HG02678 (cell line): ENCODE data around the gene RANBP9.

Experiments used
- ATAC-seq: cut with Tn5 transposase; IDR thresholded peaks from one replicate; pipeline ENCODE4 v1.9.1; 2021; ENCODE audit warnings: mild to moderate bottlenecking, moderate library complexity; ENCODE audit not compliant: unreplicated experiment

RANBP9 gene

DNA sequence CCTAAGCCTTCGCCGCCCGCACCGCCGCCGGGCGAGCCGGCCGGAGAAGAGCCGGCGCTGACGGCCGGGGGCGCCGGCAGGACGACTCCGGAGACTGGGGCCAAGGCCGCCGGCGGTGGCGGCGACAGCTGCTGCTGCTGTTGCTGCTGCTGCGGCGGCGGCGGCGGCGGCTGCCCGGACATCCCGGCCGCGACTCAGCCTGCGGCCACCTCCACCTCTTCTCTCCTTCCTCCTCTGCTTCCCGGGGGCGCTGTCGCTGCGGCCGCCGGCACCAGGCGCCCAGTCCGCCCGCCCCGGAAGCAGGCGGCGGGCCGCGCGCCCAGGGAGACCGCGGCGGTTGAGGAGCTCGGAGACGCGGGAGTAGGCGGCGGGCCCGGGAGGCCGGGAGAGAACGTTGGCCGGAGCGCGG is 307 bp downstream of the RANBP9 start:
- ATAC-seq, result peak; percentile 55

DNA sequence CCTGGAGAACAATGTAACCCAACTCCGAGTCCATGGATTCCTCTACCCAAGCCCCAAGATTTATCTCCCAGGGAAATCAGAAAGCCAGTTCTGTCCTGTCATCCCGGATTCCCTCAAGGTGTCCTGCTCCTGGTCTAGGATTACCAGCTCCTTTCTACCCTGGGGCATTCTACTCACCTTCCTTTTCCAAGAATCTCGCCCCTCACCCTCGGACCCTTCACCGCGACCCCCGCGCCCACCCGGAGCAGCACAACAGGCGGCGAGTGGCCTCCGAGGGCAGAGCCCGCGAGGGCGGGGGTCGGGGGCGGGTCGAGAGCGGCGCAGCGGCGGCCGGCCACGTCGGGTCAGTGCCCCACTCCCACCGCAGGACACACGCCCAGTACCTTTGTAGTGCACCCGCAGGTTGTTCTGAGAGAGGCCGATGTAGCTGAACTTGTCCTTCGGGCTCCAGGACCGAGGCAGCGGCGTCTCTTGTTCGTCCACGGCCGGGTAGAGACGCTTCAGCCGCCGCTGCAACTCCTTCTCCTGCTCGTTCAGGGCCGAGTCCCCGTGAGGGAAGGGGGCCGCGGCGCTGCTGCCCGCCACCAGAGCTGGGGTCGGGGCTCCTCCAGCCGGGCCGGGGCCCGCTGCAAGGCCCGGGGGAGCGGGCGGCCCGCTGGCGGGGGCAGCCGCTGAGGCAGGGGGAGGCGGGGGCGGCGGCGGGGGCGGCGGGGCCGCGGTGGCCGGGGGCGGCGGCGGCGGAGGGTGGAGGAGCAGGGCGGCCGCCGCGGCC is 897 bp downstream of the RANBP9 start:
- ATAC-seq, result peak; percentile 6

DNA sequence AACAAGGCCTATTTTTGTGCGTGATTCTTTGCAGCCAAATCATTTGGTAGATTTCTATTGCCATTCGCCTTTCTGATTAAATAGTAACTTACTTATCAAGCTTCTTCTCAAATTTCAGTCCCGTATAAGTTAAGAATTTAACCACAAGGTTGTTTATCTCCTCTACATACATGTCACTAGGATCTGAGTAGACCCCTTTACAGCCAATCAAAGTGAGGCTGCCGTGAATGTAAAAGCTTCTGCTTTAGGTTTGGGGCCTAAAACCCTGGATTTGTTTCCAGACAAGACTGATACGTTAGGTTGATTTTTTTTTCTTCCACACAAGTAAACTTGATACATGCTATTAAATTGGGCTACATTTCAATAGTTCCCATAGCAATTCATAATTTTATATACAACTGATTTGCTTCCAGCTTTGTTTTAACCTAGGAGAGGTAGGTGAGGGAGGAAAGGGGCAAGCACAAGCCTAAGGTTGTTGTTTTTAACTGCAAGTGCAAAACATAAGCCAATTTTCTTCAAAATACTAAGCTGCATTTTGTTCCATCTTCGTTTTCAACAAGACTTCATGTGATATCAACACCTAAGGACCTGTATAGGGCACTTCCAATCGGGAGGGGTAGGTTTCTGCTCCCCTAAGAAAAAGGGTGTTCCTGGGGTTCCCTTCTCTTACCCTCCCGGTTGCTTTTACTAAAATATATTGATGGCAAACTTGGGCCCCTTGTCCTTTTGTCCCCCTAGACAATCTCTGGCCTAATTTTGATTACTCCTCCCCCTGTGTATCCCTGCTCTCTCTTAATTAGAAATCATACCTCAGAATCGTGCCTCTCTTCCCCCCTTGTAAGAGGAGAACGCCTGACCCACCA is 1.7 kb downstream of the RANBP9 start:
- no peak for ATAC-seq

DNA sequence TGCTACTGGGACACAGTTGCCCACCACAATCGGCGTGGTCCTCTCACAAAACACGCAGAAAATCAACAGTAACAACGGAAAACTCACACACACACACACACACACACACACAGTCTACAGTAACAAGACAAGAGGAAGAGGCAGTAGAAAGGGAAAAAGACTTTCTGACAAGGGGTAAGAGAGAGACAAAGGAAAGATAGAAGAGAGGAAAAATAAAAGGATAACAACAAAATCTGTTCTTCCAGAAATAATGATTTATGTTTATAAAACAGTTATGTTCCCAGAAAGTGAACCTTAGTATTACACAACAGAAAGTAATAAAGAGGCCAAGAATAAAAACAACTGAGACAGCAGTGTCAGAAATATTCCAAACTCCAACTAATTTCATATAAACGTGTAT is 2.9 kb downstream of the RANBP9 start:
- ATAC-seq, result no peak

DNA sequence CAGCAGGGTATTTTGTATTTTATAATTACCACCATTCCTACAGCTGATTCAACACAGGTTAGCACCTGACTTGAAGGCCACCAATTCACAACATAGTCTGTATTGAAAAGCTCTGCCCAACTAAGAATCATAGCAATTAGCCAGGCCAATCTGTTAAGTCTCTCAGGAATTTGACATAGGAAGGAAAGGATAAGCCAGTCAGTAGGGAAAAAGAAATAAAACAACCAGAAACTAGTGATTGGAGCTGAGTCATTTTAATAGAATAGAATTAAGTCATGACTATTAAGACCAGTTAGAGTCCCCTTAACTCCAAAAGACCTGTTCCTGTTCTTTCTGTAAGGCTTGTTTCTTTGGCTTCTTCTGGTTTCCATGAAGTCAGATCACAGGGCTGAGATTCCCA is 8.1 kb downstream of the RANBP9 start:
- ATAC-seq, result no peak

DNA sequence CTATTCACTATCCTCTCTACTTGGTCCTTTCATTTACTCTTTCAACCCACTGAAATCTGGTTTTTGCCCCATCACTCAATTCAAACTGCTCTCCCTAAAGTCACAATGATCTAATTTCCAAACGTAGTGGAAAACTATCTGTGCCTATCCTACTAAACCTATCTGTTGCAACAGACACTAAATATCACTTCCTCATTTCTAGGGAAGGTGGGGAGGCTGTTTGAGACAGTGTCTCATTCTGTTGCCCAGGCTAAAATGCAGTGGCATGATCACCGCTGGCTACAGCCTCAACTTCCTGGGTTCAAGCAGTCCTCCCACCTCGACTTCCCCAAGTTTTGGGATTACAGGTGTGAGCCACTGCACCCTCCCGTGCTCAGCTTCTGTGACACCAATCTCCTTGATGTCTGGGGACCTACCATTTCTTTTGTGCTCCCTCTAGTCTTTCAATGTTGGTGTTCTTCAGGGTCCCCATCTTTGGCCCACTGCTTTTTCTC is 8.8 kb downstream of the RANBP9 start:
- peak; percentile 57 for ATAC-seq

DNA sequence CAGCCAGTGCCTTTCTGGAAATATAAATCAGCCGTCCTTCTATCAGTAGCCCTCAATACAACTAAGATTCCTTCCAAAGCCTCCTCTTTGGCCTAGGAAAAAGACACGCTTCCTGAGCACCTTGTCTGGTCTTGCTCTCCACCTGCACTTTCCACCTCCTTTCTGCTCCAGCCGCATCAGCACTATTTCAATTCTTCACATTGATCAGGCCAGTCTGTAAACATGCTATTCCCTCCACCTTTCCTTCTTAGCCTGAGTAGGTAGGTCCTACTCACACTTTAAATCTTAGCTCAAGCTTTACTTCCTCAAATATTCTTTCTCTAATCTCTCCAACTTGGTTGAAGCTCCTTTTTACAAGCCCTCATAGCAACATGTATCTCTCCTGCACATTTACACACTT is 11.4 kb downstream of the RANBP9 start:
- ATAC-seq, result no peak

DNA sequence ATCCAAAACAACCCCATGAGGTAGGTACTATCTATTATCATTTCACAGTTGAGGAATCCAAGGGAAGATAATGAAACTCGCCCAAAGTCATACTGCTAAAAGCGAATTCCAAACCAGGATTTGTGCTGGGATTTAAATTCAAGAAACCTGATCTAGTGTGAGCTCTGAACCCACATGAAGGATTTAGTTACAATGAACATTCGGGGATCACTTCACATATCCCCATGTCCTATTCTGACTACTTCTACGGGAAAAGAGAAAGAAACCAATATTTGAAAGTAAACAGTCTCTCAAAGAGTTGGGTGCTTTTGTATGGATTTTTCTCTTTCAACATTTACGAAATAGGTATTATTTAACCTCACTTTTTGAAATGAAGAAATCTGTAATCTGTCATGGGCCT is 12.9 kb downstream of the RANBP9 start:
- no peak for ATAC-seq

DNA sequence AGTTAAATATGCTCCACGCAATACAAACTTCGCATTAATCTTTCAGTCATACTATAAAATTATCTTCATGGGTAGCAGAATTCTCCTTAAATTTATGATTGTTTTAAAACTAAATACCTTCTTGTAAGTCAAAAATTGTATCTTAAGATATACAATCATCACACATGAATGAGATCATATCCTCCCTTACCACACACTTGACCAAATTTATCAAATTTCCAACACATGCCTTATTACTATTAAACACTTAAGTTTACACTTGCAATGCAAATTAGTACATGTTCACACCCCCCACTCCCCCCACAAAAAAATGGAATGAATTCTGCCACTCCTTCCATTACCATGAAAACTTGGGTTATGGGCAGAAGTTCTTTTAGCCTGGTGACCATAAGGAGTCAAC is 13.8 kb downstream of the RANBP9 start:
- no peak for ATAC-seq

DNA sequence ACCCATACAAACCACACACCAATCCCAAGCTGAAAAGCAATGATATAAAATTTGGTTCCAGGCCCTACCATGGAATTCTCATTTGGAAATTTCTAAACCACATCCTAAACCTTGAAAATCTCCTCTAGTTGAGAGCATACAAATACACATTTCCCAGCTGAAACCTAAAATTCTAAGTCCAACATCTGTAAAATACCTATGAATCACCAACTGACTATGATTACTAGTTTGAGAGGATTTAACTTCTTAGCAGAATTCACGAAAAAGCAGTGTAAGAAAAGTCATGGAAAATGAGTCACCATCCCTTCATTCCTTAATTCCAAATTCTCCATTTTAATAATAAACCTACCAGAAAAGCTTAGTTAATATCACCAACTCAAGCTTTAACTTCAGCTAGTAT is 15.4 kb downstream of the RANBP9 start:
- no peak for ATAC-seq

DNA sequence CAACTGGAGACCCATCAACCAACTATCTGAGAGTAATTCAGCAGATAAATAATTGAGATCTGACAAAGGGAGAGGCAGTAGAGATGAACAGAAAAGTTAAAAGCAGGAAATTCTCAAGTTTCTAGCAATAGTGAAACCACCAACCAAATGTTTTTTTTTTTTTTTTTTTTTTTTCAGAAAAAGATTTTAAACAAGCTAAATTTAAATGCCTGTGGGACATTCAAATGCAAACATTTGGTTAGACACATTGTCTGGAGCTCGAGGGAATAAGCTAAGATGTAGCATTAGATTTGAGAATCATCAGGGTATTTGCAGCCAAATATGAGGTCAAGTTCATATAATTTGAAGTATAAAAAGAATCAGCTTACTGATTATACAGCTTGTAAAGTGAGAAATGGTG is 16.4 kb downstream of the RANBP9 start:
- ATAC-seq, result no peak

DNA sequence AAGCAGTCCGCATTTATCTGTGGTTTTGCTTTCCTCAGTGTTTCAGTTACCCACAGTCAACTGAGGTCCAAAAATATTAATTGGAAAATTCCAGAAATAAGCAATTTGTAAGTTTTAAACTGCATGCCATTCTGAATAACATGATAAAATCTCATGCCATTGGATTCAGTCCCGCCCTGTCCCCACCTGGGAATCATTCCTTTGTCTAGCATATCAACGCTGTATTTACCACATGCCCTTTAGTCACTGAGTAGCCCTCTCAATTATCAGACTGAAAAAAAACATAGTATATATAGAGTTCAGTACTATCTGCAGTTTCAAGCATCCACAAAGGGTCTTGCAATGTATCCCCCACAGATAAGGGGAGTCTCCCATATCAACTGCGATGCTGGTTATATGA is 17.1 kb downstream of the RANBP9 start:
- ATAC-seq, result no peak

DNA sequence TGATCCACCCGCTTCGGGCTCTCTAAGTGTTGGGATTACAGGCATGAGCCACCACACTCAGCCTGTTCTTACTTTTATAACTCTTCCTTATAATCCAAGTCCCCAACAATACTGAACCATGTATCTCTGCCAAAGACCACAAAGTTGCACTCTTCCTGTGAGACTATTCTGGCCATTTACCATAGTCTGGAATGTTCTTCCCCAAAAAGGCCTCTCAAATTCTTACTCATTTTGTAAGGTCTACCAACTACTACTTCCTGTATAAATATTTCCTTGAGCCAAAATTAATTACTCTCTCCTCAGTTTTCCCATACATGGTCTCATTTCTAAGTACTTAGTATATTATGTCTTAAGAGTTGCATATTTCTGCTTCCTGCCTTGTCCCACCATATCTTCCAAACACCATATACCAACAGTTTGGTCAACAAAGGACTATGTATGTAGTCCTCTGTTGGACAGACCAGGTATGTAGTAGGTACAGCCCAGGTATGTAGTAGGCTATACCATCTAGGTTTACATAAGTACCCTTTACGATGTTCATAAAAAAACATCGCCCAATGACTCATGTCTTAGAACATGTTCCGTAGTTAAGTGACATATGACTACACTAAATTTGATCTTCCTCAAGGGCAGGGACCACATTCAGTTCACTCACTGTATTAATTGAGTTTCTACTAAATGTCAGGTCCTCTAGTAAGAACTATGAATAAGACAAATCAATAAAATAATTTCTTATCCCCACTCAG is 22.0 kb downstream of the RANBP9 start:
- no peak for ATAC-seq

DNA sequence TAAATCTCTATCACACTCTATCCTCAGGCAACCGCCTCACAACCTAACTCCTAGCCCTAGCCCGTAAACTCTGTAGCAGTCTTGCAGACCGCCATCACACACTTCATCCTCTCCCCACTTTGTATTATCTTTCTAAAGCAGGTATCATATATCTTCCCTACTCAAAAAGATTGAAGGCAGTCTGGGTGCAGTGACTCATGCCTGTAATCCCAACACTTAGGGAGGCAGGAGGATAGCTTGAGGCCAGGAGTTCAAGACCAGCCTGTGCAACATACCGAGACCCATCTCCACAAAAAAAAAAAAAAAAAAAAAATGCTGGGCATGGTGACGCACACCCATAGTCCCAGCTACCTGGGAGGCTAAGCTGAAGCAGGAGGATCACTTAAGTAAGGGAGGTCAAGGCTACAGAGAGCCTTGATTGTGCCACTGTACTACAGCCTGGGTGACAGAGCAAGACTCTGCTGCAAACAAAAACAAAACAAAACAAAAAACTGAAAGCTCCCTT is 22.9 kb downstream of the RANBP9 start:
- no peak for ATAC-seq

DNA sequence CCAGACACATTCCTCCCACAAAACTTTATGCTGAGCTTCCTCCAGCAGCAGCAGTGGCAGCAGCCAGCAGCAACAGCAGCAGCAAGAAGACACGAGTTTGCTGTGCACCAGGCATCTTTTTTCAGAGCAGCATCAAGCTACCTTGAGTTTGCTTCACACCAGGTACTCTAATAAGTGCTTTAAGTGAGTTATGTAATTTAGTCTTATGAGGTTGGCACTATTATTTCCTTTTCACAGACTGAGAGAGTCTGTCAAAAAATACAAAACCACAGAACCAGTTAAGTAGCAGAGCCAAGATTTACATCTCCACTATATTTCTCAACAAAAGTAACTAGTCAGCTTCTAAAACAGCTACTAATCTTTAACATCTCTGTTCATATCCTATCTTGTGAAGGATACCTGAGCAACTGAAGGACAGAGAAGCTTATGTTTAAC is 23.7 kb downstream of the RANBP9 start:
- no peak for ATAC-seq

DNA sequence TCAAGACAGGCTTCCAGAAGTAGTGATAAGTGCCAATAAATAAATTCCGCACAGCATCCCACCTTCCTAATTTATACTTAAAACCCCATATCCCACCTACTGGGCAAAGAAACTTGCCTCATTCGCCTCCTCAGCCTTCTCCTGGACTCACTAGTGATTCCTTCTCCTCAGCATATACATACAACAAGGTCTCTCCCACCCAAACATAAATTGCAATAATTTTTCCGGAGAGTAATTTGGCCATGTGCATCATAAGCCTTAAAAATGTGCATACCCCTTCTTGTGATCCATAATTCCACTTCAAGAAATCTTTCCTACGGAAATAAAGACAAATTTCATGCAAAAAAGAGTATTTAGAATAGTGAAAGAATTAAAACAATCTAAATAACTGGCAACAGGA is 26.8 kb downstream of the RANBP9 start:
- no peak for ATAC-seq

DNA sequence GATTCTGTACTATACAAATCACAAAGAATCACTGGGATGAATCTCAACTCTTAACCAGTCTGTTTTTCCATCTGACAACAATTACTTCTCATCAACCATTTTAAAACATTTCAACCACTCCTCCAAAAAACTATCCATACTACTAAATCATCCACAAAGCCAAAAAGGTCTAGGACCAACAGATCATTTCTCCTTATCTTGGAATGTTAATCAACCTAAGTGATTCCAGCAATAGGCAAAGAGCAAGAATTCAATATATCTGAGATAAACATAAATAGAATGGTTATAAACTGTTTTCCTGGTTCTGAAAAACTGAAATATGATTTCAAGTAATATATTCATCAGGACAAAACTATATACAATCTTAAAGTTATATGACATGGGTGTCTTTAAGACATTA is 28.6 kb downstream of the RANBP9 start:
- no peak for ATAC-seq

DNA sequence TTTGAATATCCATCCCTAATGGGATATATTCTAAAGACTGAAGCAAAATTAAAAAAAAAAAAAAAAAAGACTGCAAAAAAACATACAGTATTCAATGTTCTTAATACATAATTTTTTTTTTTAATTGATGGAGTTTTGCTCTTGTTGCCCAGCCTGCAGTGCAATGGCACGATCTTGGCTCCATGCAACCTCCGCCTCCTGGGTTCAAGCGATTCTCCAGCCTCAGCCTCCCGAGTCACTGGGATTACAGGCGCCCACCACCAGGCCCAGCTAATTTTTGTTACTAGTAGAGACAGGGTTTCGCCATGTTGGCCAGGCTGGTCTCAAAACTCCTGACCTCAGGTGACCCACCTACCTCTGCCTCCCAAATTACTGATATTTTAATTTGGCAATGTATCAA is 29.3 kb downstream of the RANBP9 start:
- no peak for ATAC-seq

DNA sequence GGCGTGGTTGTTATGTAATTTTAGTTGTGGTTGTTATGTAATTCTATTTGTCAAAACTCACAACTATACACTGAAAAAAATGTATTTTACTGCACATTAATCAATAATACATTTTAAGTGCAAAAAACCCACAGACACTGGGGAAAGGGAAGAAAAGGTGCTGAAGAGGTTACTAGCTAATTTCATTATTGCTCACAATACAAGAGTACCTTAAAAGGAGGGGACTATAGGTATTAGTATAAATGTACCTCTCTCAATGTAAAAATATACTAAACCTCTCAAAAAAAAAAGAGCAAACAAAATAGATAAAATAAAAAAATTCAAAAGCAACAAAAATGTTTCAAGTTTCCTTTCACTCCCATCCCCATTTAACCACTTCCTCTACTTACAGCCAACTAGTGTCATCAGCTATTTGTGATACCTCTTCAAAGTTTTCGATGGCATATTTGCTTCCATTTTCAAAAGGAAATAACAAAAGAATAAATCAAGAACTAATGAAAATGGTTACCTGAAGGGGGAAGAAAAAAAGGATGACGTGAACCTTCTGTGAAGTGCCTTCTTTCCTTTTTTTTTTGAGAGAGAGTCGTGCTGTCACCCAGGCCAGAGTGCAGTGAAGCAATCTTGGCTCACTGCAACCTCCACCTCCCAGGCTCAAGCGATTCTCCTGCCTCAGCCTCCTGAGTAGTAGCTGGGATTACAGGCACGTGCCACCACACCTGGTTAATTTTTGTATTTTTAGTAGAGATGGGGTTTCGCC is 30.2 kb downstream of the RANBP9 start:
- peak; percentile 60 for ATAC-seq

DNA sequence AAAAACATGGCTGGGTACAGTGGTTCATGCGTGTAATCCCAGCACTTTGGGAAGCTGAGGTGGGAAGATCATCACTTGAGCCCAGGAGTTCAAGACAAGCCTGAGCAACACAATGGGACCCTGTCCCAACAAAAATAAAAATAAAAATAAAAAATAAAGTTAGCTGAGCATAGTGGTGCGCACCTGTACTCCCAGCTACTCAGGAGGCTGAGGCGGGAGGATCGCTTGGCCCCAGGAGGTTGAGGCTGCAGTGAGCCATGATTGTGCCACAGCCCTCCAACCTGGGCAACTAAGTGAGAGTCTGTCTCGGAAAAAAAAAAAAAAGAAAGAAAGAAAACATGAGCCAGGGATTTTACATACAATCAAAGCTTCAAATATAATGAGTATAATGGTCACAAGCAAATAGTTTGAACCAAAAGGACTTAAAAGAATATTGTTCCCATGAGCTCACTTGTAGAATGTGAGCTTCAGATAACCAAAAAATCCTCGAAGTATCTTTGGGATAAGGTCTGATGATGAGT is 31.1 kb downstream of the RANBP9 start:
- no peak for ATAC-seq
